A673 (cell line): Measurements from ENCODE around the gene PLXNA3. TPM values are rescaled to one million over a fixed set of nuclear protein-coding genes. Genes with fewer than 3 reads are reported as not detected.
A peak's percentile ranks its signal among the peaks of the same experiment; 100 is the strongest.

Source experiments
- BruUV-seq: library from RNA; stranded (reverse); fragments of 400-500 nt; replicated peaks from 2 replicates; lab custom pipeline; 2021; lab: Mats Ljungman, UMichigan
- CTCF ChIA-PET: fragments of 300-600 bp; sonication (Branson Sonifier 250); formaldehyde crosslinking; loops from one replicate; lab custom pipeline; 2022; ENCODE audit warnings: antibody characterized with exemption; lab: Charles Lee
- POLR2A ChIA-PET: fragments of 300-600 bp; sonication (Branson Sonifier 250); formaldehyde crosslinking; loops from one replicate; lab custom pipeline; 2022; ENCODE audit warnings: antibody characterized with exemption; ENCODE audit not compliant: low non-redundant PET; lab: Charles Lee
- DNase-seq: peaks from one replicate; pipeline ENCODE4 v3.0.0-alpha.2; 2015; ENCODE audit warnings: low spot score
- H3K27ac ChIP-seq: fragments of 200-600 bp; sonication (generic); 2 replicates; pipeline ENCODE4 v1.5.1; 2016; ENCODE audit warnings: mixed run types, low read depth, mild to moderate bottlenecking, mixed read lengths, antibody characterized with exemption, low read length; ENCODE audit not compliant: poor library complexity, severe bottlenecking
- H3K27me3 ChIP-seq: fragments of 200-600 bp; sonication (generic); replicated peaks from 2 replicates; pipeline ENCODE4 v1.6.1; 2017; ENCODE audit warnings: mixed run types, low read depth, mild to moderate bottlenecking, mixed read lengths, antibody characterized with exemption, low read length; ENCODE audit not compliant: insufficient read depth, poor library complexity
- H3K36me3 ChIP-seq: fragments of 200-600 bp; sonication (generic); 2 replicates; pipeline ENCODE4 v1.6.1; 2016; ENCODE audit warnings: mixed run types, mild to moderate bottlenecking, mixed read lengths, antibody characterized with exemption, low read length; ENCODE audit not compliant: insufficient read depth, poor library complexity, severe bottlenecking
- H3K4me1 ChIP-seq: fragments of 200-600 bp; sonication (generic); 2 replicates; pipeline ENCODE4 v1.6.1; 2017; ENCODE audit warnings: mixed run types, mild to moderate bottlenecking, mixed read lengths, antibody characterized with exemption, low read length; ENCODE audit not compliant: insufficient read depth, poor library complexity, severe bottlenecking
- H3K4me3 ChIP-seq: fragments of 200-600 bp; sonication (generic); 2 replicates; pipeline ENCODE4 v1.5.1; 2016; ENCODE audit warnings: low read depth, mixed run types, mild to moderate bottlenecking, mixed read lengths, low read length; ENCODE audit not compliant: poor library complexity, severe bottlenecking
- H3K9me3 ChIP-seq: fragments of 200-600 bp; sonication (generic); 2 replicates; pipeline ENCODE4 v1.6.1; 2016; ENCODE audit warnings: mixed run types, low read depth, mild to moderate bottlenecking, mixed read lengths, antibody characterized with exemption, low read length; ENCODE audit not compliant: poor library complexity, severe bottlenecking
- EZH2 ChIP-seq: fragments of 200-600 bp; sonication (generic); IDR thresholded peaks from 2 replicates; pipeline ENCODE4 v1.6.1; 2017; ENCODE audit warnings: borderline replicate concordance, low read depth, mild to moderate bottlenecking, mixed read lengths, antibody characterized with exemption, low read length; ENCODE audit not compliant: poor library complexity, severe bottlenecking
- intact Hi-C: fragments of 100-400 bp; cut with micrococcal nuclease; formaldehyde crosslinking; loops from one replicate; pipeline ENCODE4 v1.10.0; 2022; ENCODE audit not compliant: unreplicated experiment
- total RNA-seq: library from RNA; stranded (reverse); gene quantifications from 2 replicates; pipeline ENCODE4 v1.2.3, GENCODE V29; 2021
- TF ChIP-seq, protein P1 (sequence below): fragments of 300-800, 200-600 bp; sonication (generic); conservative IDR thresholded peaks from 2 replicates; pipeline ENCODE4 v1.5.1; 2017; ENCODE audit warnings: low read depth, mild to moderate bottlenecking, antibody characterized with exemption, low read length, moderate library complexity, mixed read lengths

The PLXNA3 gene
- total RNA-seq, 1 experiment from 2014 or later: 54.6 TPM

- Histone ChIP-seq H3K36me3 (peaks cover 17% of the 10 kb centered on the region), H3K4me3 (peak within 1 kb of the TSS; percentile 57), H3K4me1 (peaks cover 11% of the 10 kb centered on the region), H3K9me3 (no peaks in the 10 kb centered on the region), H3K27me3 (no peaks in the 10 kb centered on the region), H3K27ac (peak within 1 kb of the TSS; percentile 90)
- CTCF ChIA-PET: no interaction called here
- intact Hi-C loops: no loop called here
- no TSS peak for BruUV-seq
- TF ChIP-seq, protein P1, sequence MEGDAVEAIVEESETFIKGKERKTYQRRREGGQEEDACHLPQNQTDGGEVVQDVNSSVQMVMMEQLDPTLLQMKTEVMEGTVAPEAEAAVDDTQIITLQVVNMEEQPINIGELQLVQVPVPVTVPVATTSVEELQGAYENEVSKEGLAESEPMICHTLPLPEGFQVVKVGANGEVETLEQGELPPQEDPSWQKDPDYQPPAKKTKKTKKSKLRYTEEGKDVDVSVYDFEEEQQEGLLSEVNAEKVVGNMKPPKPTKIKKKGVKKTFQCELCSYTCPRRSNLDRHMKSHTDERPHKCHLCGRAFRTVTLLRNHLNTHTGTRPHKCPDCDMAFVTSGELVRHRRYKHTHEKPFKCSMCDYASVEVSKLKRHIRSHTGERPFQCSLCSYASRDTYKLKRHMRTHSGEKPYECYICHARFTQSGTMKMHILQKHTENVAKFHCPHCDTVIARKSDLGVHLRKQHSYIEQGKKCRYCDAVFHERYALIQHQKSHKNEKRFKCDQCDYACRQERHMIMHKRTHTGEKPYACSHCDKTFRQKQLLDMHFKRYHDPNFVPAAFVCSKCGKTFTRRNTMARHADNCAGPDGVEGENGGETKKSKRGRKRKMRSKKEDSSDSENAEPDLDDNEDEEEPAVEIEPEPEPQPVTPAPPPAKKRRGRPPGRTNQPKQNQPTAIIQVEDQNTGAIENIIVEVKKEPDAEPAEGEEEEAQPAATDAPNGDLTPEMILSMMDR: no peak
- no peak for TF ChIP-seq EZH2
- DNase-seq: peak; percentile 69
- POLR2A ChIA-PET: no interaction called here
Observed at GRCh38 chrX:154436983-154437752, 20.9 kb upstream of the PLXNA3 start, which contains the start of gene GDI1. TSS of gene GDI1 (plus strand) at chrX:154437154. CDS start at chrX:154437255, 101 bp downstream.

- BruUV-seq: no TSS peak
- DNase-seq: no peak
- intact Hi-C loops: no loop called here
- no peak for TF ChIP-seq EZH2
- TF ChIP-seq, protein P1: no peak
- no peaks in the 10 kb centered on the region for H3K27me3 ChIP-seq
- no peaks in the 10 kb centered on the region for H3K9me3 ChIP-seq
- ChIA-PET CTCF (no interaction called here), POLR2A (no interaction called here)
- peaks cover 17% of the 10 kb centered on the region for H3K36me3 ChIP-seq
- H3K27ac ChIP-seq: no peak overlapping the region
- H3K4me1 ChIP-seq: peaks cover 11% of the 10 kb centered on the region
- peak overlapping the region; percentile 57 for H3K4me3 ChIP-seq
Observed at GRCh38 chrX:154437971-154438893, 19.8 kb upstream of the PLXNA3 start.

- intact Hi-C loops: no loop called here
- H3K4me1 ChIP-seq: peaks cover 14% of the 10 kb centered on the region
- no peak overlapping the region for H3K27ac ChIP-seq
- H3K36me3 ChIP-seq: peaks cover 13% of the 10 kb centered on the region
- H3K4me3 ChIP-seq: no peak overlapping the region
- DNase-seq: no peak
- CTCF ChIA-PET: no interaction called here
- TF ChIP-seq, protein P1: no peak
- no peak for TF ChIP-seq EZH2
- POLR2A ChIA-PET: no interaction called here
- H3K9me3 ChIP-seq: no peaks in the 10 kb centered on the region
- H3K27me3 ChIP-seq: no peaks in the 10 kb centered on the region
- no TSS peak for BruUV-seq
Observed at GRCh38 chrX:154439841-154440240, 18.2 kb upstream of the PLXNA3 start.
